Gastroesophageal sphincter (tissue), 3 donors: ENCODE measurements around the gene ARHGAP9.

Experiments
- CTCF ChIP-seq, 4 experiments: fragments of 200-600 bp in 2 of 4; fragments of 450-650 bp in 2 of 4; sonication (generic) in 1 of 4; IDR thresholded peaks; one replicate each; pipeline ENCODE4 v1.5.1; 2017 to 2019; ENCODE audit warnings: antibody characterized with exemption in 4 of 4, mild to moderate bottlenecking in 2 of 4, moderate library complexity in 2 of 4
- POLR2A ChIP-seq, 2 donors: fragments of 450-650 bp; IDR thresholded peaks; one replicate each; pipeline ENCODE4 v1.6.1; 2017; ENCODE audit warnings: antibody characterized with exemption in 2 of 2, mild to moderate bottlenecking in 2 of 2, moderate library complexity in 1 of 2

DNA sequence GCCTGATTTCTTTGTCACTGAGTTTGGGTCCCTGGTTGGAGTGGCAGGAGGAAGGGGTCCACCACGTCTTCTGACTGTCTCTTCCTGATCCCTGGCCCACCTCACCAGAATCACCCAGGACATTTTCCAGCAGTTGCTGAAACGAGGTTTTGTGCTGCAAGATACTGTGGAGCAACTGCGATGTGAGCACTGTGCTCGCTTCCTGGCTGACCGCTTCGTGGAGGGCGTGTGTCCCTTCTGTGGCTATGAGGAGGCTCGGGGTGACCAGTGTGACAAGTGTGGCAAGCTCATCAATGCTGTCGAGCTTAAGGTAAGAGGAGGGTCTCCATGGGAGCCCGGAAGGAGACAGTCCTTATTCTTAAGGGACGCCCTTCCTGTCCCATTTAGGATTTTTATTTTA lies 20.5 kb upstream of the ARHGAP9 start:
- no peak for TF ChIP-seq POLR2A (IDR thresholded peaks at IDR 0.05)
- no peak for TF ChIP-seq CTCF (IDR thresholded peaks at IDR 0.05)
